GM21619 (cell line): ENCODE data around the gene KCND3.

ENCODE experiments used
- ATAC-seq: cut with Tn5 transposase; IDR thresholded peaks from one replicate; pipeline ENCODE4 v1.9.1; 2021; ENCODE audit not compliant: unreplicated experiment

KCND3 gene

DNA sequence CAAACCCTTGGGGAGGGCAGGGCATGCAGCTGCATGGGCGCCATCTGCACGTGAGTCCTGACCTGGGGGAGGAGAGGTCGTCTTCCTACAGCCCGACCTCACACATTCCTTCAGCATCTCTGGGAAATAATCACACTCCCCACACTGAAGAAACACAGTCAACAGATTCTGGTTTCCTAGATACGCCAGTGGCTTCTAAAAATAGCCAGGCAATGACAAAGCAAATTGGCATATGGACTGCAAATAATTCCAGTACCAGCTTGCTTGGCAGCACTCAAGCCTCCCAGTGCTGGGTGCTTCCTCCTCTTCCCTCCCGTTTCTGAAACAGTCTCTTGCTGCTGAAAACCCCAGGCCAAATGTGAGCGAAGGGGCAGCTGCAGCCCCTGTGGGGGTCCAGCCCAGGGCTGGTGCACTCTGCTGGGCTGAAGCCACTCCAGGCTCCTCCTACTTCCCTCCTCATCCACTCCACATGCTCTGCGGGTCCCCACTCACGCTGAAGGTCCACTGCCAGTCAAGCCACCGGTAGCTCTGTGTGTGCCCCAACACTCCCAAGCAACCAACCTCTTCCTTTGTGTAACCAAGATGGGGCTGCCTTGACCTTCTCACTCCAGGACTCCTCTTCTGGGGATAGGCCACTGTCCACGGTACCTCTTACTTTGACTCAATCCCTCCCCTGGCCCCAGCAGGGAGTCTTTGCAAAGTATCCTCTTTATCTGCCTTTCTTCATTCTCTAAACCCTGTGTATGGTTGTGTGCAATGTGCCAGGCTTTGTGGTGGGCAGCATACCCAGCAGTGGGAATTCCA lies 69.0 kb downstream of the KCND3 start:
- no peak for ATAC-seq

GRCh38 chr1:111911776-111912515 lies 77.5 kb downstream of the KCND3 start:
- ATAC-seq, result no peak

DNA sequence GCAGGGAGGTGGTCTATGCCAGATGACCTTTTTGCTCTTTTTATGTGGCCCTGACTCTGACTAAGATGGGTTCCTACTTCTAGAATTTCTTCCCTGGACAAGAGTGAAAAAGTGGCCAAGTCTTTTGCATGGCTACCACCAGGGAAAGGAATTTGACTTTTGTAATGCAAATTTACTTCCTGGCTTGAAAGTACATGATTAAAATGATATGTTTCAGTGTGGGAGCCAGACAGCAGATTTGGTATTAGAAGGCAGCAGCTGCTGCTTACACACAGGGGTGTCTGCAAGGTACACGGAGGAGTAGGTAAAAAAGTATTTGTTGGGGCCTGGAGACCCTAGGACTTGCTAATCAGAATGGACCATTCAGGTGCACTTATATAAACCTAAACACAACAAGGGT lies 78.4 kb downstream of the KCND3 start:
- no peak for ATAC-seq

- no peak for ATAC-seq
Measured at GRCh38 chr1:111909030-111909429, 80.4 kb downstream of the KCND3 start.

- ATAC-seq, result no peak
Measured at GRCh38 chr1:111908011-111908621, 81.4 kb downstream of the KCND3 start.

DNA sequence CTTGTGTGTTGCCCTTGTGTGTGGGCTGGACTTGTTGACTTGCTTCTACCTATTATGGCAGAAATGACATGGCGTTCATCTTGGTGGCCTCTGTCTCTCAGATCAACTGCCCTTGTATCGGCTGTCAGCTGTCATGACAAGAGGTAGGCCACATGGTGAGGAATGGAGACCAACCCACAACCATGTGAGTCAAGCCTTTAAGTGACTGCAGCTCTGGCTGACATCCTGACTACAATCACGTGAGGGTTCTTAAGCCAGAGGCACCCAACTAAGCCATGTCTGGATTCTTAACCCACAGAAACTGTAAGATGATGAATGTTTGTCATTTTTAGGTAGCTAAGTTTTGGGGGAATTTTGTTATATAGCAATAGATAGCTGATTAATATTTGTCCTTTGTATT lies 82.1 kb downstream of the KCND3 start:
- ATAC-seq, result no peak

- no peak for ATAC-seq
Measured at GRCh38 chr1:111906816-111907215, 82.7 kb downstream of the KCND3 start.

DNA sequence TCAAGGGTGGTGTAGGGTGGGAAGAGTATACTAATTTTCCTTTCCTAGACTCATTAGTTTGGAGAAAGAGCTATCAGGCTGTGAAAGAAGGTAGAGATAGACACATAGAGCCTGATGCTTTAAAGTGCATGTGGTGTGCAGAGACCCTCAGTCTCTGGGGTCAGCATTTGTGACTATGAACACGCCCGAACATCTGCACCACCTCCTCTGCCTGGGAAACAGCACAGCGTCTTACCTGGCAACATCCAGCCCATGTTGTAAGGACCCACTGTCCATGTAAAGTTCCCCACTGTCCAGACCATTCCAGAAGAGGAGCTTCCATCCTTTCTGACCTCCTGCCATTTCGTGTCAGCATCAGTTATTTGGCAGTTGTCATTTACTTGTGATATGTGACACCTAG lies 83.4 kb downstream of the KCND3 start:
- no peak for ATAC-seq

GRCh38 chr1:111904478-111905218 lies 84.8 kb downstream of the KCND3 start:
- no peak for ATAC-seq

DNA sequence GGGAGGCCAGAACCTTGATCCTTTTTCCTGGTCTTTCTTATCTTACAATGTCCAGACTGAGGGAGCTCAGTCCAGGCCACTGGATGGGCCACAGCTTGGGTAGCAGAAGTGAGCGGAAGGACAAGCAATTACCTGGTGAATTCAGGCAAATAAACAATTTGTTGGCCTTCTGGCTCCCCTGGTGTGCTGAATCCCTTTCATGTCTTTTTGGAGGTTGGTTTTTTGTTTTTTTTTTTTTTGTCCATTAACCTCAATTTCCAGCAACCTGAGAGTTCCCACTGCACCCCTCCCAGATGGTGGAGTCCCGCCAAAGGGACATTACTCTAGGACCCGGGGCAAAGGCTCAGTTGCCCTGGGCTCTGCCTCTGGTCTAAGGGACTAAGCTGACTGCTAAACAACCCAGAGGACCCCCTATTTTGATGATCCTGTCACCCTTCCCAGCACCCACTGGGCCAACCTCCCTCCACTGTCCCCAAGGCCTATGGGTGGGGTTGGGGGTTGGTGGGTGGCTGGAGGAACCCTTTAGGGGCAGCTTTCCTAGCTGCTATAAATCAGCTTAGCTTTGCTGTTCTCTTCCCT lies 85.5 kb downstream of the KCND3 start:
- ATAC-seq, result no peak

DNA sequence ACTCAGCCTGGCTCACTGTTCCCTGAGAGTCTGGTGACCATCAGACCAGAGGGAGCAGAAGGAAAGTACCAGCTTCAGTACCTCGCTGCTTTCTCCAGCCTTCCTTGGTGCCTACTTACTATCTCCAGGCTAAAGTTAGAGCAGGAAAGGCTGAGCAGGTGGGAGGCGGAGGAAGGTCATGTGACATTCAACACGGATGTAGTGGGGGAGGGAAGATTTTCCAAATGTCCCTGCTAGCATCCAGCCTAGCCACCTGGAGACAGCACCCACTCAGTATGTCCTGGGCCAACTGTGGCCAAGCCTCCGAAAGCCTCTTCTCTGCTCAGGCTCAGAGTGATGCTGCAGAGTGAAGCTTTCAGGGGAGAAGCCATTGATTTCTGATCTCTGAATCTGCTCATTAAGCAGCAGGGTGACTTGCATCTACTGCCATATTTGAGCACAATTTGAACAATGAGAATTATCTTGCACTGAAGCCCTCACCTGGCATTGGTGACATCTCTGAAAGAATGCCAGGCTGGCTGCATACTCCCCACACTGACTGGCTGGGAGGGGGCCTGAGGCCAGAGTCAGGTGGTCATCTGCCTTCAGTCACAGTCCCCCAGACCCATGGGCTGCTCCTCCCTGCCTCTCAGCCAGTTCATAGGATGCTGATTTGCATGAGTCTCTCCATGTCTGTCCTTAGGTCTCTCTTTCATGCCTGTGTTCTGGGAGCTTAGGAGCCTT lies 86.2 kb downstream of the KCND3 start:
- no peak for ATAC-seq

DNA sequence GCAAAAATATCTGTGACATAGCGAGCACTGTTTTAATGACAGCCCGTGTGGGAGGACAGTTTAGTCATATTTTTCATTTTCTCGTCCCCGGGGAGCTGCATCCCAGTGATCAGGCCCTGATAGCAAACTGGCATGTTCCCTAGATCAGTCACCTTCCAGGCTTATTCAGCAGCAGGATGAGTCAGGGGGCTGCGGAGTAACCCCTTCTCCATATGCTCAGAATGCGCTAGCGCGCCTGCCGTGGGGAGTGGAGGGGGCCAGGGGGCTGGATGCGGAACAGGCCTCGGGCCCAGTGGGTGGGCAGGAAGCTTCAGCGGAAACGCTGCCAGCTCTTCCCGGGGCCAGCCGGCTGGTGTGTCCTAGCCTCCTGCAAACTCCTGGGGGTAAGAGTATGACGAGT lies 94.0 kb downstream of the KCND3 start:
- ATAC-seq, result no peak

GRCh38 chr1:111895017-111895416 lies 94.5 kb downstream of the KCND3 start:
- no peak for ATAC-seq

DNA sequence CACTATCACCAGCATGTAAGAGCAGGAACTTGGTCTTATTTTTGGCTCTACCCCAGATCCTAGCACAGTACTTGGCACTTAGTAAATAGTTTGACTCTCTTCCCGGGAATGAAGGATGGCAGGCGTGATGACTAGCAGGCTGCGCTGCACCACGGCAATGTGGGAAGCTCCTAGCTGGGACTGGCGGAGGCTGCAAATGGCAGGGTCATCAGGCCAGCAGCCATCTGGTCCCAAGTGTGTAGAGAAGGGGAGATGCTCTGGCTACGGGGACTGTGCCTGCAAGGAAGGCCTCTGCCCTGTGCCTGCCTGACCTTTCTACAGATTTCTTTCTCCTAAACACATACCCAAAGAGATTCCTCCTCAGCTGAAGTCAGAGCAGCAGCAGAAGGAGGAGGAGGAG lies 95.0 kb downstream of the KCND3 start:
- no peak for ATAC-seq

GRCh38 chr1:111891566-111891965 lies 97.9 kb downstream of the KCND3 start:
- no peak for ATAC-seq

- no peak for ATAC-seq
Measured at GRCh38 chr1:111888740-111889376, 100.6 kb downstream of the KCND3 start.

DNA sequence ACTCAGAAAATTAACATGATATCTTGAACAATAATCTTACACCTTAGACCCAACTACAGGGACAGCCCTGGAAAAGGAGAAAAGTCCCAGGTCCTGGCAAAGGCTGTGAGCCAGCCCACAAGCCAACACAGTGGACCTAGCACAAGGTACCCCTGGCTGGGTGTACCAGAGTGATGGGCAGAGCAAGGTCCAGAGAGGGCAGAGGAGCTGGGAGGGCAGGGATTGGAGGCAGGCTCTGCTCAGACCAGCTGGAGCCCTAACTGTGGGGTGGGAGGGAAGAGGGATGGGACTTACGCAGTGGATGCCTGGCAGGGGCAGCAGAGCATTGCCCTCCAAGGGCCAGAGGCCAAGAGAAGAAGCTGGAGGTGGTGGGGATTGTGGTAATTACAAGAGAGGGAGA lies 101.6 kb downstream of the KCND3 start:
- no peak for ATAC-seq

GRCh38 chr1:111887385-111887784 lies 102.1 kb downstream of the KCND3 start:
- no peak for ATAC-seq

GRCh38 chr1:111886741-111887140 lies 102.7 kb downstream of the KCND3 start:
- ATAC-seq, result no peak
